Esophagus squamous epithelium (tissue), 5 donors: ENCODE measurements around the gene TTC32. TPM values are rescaled to one million over a fixed set of nuclear protein-coding genes. Genes with fewer than 3 reads are reported as not detected.

Experiments
- DNase-seq: peaks from one replicate; lab custom pipeline; 2025; lab: John Stamatoyannopoulos, UW
- H3K27ac ChIP-seq, 4 donors: fragments of 200-600 bp; sonication (generic); one replicate each; pipeline ENCODE4 v1.5.1; 2016 to 2019; ENCODE audit warnings: mild to moderate bottlenecking in 1 of 4
- H3K27me3 ChIP-seq, 4 donors: fragments of 200-600 bp; sonication (generic); 1 replicate in 3 of 4; 2 replicates in 1 of 4; pipeline versions ENCODE4 v1.5.1 to v1.6.0; 2017 to 2021; ENCODE audit warnings: antibody characterized with exemption in 1 of 4
- H3K36me3 ChIP-seq, 3 donors: fragments of 200-600 bp; sonication (generic); one replicate each; pipeline ENCODE4 v1.5.1; 2016 to 2019
- H3K4me1 ChIP-seq, 3 donors: fragments of 200-600 bp; sonication (generic); one replicate each; pipeline ENCODE4 v1.5.1; 2017 to 2019
- H3K4me3 ChIP-seq, 4 donors: fragments of 200-600 bp; sonication (generic); 1 replicate in 3 of 4; 2 replicates in 1 of 4; pipeline ENCODE4 v1.5.1; 2016 to 2019; ENCODE audit warnings: mild to moderate bottlenecking in 2 of 4, moderate library complexity in 1 of 4
- H3K9me3 ChIP-seq, 3 donors: fragments of 200-600 bp; sonication (generic); one replicate each; pipeline ENCODE4 v1.5.1; 2016 to 2019
- POLR2A ChIP-seq, 4 donors: fragments of 450-650 bp; IDR thresholded peaks; one replicate each; pipeline ENCODE4 v1.6.1; 2017; ENCODE audit warnings: antibody characterized with exemption in 4 of 4, mild to moderate bottlenecking in 4 of 4, moderate library complexity in 3 of 4
- WGBS, 2 donors: methylation state at CpG; one replicate each; pipeline ENCODE4 v1.1.5; 2018; 5-methylcytosine and 5-hydroxymethylcytosine counted together
- intact Hi-C: fragments of 100-400 bp; cut with DNase I; formaldehyde crosslinking; loops from one replicate; pipeline ENCODE4 v1.15.0; 2022
- total RNA-seq, 4 donors: library from RNA; depleted of rRNA; stranded (reverse); fragments of >200 nt; gene quantifications; one replicate each; pipeline ENCODE4 v1.1.0, GENCODE V29; 2016
- TF ChIP-seq, protein P1 (sequence below), 6 experiments: fragments of 450-650 bp in 4 of 6; fragments of 200-600 bp in 2 of 6; sonication (generic) in 2 of 6; IDR thresholded peaks; one replicate each; pipeline ENCODE4 v1.5.1; 2016 to 2019; ENCODE audit warnings: antibody characterized with exemption in 6 of 6, mild to moderate bottlenecking in 4 of 6, moderate library complexity in 4 of 6
- donor health status: DM: yes; HTN: yes; CAD: no.

The TTC32 gene
- total RNA-seq: 10 to 100 TPM in 1 of 4 donors, 1 to 10 TPM in 3; 5.2 to 15.8 (median 7.2) TPM

- DNase-seq: peak; percentile 70
- TF ChIP-seq POLR2A (IDR thresholded peaks at IDR 0.05): peak in 3 of 4 donors; percentile 76 to 89 (median 82)
- TF ChIP-seq, protein P1, sequence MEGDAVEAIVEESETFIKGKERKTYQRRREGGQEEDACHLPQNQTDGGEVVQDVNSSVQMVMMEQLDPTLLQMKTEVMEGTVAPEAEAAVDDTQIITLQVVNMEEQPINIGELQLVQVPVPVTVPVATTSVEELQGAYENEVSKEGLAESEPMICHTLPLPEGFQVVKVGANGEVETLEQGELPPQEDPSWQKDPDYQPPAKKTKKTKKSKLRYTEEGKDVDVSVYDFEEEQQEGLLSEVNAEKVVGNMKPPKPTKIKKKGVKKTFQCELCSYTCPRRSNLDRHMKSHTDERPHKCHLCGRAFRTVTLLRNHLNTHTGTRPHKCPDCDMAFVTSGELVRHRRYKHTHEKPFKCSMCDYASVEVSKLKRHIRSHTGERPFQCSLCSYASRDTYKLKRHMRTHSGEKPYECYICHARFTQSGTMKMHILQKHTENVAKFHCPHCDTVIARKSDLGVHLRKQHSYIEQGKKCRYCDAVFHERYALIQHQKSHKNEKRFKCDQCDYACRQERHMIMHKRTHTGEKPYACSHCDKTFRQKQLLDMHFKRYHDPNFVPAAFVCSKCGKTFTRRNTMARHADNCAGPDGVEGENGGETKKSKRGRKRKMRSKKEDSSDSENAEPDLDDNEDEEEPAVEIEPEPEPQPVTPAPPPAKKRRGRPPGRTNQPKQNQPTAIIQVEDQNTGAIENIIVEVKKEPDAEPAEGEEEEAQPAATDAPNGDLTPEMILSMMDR (IDR thresholded peaks at IDR 0.05): peak in 2 of 6 experiments; percentile 19 to 20
- Histone ChIP-seq H3K4me1 (peaks cover 4 to 50% (median 27%) of the 10 kb centered on the region in 3 donors), H3K9me3 (no peaks in the 10 kb centered on the region), H3K36me3 (no peaks in the 10 kb centered on the region), H3K4me3 (peak within 1 kb of the TSS; percentile 73 to 98 (median 90)), H3K27me3 (no peaks in the 10 kb centered on the region), H3K27ac (peak within 1 kb of the TSS; percentile 94 to 99 (median 97))
- intact Hi-C loops: no loop called here
- 0 to 3% methylated on average over 11 to 35 of the region's 65 CpGs for WGBS, 2 donors
Measured at GRCh38 chr2:19901442-19902215, at the start of gene TTC32. TTC32 (minus strand) TSS chr2:19901983; CDS start chr2:19901854, 129 bp downstream.

- Histone ChIP-seq H3K27me3 (no peaks in the 10 kb centered on the region), H3K27ac (no peak overlapping the region), H3K9me3 (no peaks in the 10 kb centered on the region), H3K4me1 (no peaks in the 10 kb centered on the region), H3K4me3 (no peak overlapping the region), H3K36me3 (peaks cover 0 to 14% (median 0%) of the 10 kb centered on the region in 3 donors)
- TF ChIP-seq, protein P1 (IDR thresholded peaks at IDR 0.05): no peak
- intact Hi-C loops: no loop called here
- DNase-seq: no peak
Measured at GRCh38 chr2:19949071-19949470, 47.3 kb upstream of the TTC32 start.

DNA sequence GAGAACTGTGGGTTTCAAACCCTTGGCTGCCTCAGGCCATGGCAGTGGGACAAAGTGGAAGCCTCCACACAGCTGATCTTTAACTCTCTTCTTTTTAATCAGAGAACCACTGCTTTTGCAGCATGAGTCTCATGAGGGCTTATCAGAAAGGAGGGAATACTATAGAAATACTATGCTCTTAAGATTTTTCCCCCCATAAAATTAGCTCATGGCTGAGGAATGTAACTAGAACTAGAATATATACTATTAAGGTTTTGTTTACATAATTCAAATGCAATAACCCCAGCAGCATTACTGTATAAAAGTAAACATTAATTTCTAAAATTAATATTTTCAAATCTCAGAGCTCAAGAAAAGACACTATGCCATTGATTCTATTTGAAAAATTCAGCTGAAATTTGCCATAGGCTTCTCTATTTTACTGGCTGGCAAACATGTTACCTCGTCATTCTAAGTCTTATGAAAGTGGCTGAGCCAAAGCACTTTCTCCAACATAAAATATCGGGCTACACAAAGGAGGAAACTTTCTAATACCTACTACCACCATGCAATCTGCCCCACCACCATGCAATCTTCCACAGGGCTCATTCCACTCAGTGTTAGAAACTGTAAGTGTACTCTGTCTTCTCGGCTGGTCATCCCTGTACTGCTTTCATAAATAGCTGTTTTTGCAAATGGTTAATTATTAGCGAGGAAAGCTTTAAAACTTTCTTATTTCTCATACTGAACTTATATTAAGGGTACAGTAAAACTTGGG lies 45.6 kb upstream of the TTC32 start:
- Histone ChIP-seq H3K4me3 (no peak overlapping the region), H3K27me3 (no peaks in the 10 kb centered on the region), H3K36me3 (peaks cover 0 to 12% (median 0%) of the 10 kb centered on the region in 3 donors), H3K9me3 (no peaks in the 10 kb centered on the region), H3K27ac (no peak overlapping the region), H3K4me1 (no peaks in the 10 kb centered on the region)
- DNase-seq: no peak
- WGBS, 2 donors: 85 to 90% methylated on average over 4 of the region's 4 CpGs
- TF ChIP-seq, protein P1 (IDR thresholded peaks at IDR 0.05): no peak
- no peak for TF ChIP-seq POLR2A (IDR thresholded peaks at IDR 0.05)
- intact Hi-C loops: no loop called here

DNA sequence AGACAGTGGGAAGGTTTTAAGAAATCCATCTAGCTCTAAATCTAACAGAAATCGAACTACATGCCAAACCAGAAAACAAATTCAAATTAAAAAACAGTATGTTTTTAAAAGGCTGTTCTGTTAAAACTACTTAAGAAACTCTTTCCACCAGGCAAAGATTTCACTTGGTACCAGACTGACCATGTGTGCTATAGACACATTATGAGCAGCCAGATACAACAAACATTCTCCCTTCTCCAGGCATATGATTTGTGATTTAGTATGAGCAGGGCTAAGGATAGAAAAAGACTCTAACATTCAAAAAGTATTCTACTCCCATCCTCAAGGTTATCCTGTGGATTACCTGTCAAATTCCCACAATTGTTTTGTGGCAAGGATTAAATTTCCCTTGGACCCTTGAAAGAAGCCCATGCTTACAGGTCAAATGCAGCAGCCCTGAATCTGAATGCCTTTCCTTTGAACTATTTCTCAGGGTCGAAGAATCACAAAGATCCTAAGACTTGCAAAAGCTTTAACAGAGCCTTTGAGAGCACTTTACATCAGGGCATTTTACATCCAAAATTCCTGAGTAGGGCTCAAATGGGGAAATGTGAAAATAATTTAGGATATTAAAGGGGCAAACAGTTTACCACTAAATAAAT lies 42.5 kb upstream of the TTC32 start:
- no peaks in the 10 kb centered on the region for H3K4me1 ChIP-seq
- DNase-seq: no peak
- no peaks in the 10 kb centered on the region for H3K27me3 ChIP-seq
- intact Hi-C loops: no loop called here
- no peak for TF ChIP-seq POLR2A (IDR thresholded peaks at IDR 0.05)
- TF ChIP-seq, protein P1 (IDR thresholded peaks at IDR 0.05): no peak
- H3K4me3 ChIP-seq: no peak overlapping the region
- no peak overlapping the region for H3K27ac ChIP-seq
- H3K36me3 ChIP-seq: peaks cover 0 to 7% (median 0%) of the 10 kb centered on the region in 3 donors
- WGBS, 2 donors: 63 to 70% methylated on average over 2 of the region's 2 CpGs
- no peaks in the 10 kb centered on the region for H3K9me3 ChIP-seq
